Hepatocyte (in vitro differentiated cells): ENCODE results near the gene RNF213.

Experiments used
- EZH2phosphoT487 ChIP-seq: fragments of 200-600 bp; sonication (generic); IDR thresholded peaks from one replicate; pipeline ENCODE4 v1.6.1; 2018; ENCODE audit warnings: antibody characterized with exemption, mild to moderate bottlenecking, low read depth, moderate library complexity; ENCODE audit not compliant: unreplicated experiment, severe bottlenecking
- TF ChIP-seq, protein P1 (sequence below): fragments of 200-600 bp; sonication (generic); IDR thresholded peaks from 2 replicates; pipeline ENCODE4 v1.5.1; 2016; ENCODE audit warnings: antibody characterized with exemption, mild to moderate bottlenecking; ENCODE audit not compliant: poor library complexity

DNA sequence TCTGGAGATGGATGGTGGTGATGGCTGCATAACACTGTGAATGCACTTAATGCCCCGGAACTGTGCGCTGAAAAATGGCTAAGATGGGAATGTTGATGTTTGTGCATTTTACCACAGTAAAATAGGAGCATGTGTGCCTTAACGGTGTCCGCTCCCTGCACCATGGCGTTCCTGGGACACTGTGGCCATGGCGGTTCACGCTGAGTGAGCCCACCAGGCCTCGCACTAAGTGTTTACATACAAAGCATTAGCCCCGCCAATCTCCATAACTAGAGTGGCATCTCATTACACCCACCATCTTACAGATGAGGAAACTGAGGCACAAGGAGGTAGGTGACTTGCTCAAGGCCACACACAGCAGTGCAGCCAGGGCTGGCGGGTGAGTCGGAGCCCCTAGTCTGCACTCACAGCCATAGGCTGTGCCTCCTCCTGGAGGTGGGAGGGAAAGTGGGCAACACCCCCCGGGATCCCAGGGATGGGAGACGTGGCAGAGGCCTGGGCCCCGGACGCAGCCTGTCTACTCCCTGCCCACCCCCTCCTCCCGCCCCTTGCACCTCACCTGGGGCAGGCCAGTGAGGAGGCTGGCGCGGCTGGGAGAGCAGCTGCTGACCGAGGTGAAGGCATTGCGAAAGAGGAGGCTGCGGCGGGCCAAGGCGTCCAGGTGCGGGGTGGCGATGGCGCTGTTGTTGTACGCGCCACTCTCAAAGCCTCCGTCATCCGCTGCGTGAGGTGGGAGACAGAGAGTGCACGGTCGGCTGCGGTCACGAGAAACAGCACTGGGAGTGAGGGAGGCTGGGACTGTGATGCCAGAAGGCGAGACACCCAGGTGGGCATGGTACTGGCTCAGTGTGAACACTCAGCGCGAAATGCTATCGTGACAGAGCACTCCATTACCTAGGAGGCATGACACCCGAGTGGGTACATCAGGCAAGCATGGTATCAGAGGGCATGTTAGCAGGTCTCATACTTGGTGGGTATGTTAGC is 43.9 kb upstream of the RNF213 start:
- TF ChIP-seq, protein P1, sequence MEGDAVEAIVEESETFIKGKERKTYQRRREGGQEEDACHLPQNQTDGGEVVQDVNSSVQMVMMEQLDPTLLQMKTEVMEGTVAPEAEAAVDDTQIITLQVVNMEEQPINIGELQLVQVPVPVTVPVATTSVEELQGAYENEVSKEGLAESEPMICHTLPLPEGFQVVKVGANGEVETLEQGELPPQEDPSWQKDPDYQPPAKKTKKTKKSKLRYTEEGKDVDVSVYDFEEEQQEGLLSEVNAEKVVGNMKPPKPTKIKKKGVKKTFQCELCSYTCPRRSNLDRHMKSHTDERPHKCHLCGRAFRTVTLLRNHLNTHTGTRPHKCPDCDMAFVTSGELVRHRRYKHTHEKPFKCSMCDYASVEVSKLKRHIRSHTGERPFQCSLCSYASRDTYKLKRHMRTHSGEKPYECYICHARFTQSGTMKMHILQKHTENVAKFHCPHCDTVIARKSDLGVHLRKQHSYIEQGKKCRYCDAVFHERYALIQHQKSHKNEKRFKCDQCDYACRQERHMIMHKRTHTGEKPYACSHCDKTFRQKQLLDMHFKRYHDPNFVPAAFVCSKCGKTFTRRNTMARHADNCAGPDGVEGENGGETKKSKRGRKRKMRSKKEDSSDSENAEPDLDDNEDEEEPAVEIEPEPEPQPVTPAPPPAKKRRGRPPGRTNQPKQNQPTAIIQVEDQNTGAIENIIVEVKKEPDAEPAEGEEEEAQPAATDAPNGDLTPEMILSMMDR = no peak
- TF ChIP-seq EZH2phosphoT487 = no peak
